GM21737 (cell line): ENCODE results near the gene DUSP9.

Experiments
- ATAC-seq: cut with Tn5 transposase; IDR thresholded peaks from one replicate; pipeline ENCODE4 v1.9.1; 2021; ENCODE audit warnings: mild to moderate bottlenecking, moderate library complexity; ENCODE audit not compliant: unreplicated experiment

DUSP9 gene

GRCh38 chrX:153647461-153648357, 706 bp downstream of the DUSP9 start:
- no peak for ATAC-seq

- ATAC-seq: no peak
Observed at GRCh38 chrX:153648358-153649177, 1.6 kb downstream of the DUSP9 start.

GRCh38 chrX:153649178-153649914, 2.3 kb downstream of the DUSP9 start:
- no peak for ATAC-seq

- no peak for ATAC-seq
Observed at GRCh38 chrX:153649915-153650782, 3.1 kb downstream of the DUSP9 start.

- no peak for ATAC-seq
Observed at GRCh38 chrX:153650959-153651358, 4.0 kb downstream of the DUSP9 start.

- no peak for ATAC-seq
Observed at GRCh38 chrX:153651540-153652079, 4.6 kb downstream of the DUSP9 start.

- ATAC-seq: no peak
Observed at GRCh38 chrX:153653556-153653955, 6.6 kb downstream of the DUSP9 start.

GRCh38 chrX:153657161-153657560, 10.2 kb downstream of the DUSP9 start:
- no peak for ATAC-seq

GRCh38 chrX:153659268-153659667, 12.3 kb downstream of the DUSP9 start:
- ATAC-seq: no peak

GRCh38 chrX:153662266-153662665, 15.3 kb downstream of the DUSP9 start:
- ATAC-seq: no peak

- no peak for ATAC-seq
Observed at GRCh38 chrX:153665726-153666306, 18.8 kb downstream of the DUSP9 start.

GRCh38 chrX:153667281-153667955, 20.4 kb downstream of the DUSP9 start:
- no peak for ATAC-seq

- ATAC-seq: no peak
Observed at GRCh38 chrX:153667956-153668396, 21.0 kb downstream of the DUSP9 start.

GRCh38 chrX:153668423-153669173, 21.6 kb downstream of the DUSP9 start:
- no peak for ATAC-seq

GRCh38 chrX:153669174-153669890, 22.3 kb downstream of the DUSP9 start:
- no peak for ATAC-seq

- no peak for ATAC-seq
Observed at GRCh38 chrX:153669901-153670731, 23.1 kb downstream of the DUSP9 start.
